LNCaP clone FGC (cell line): Measurements from ENCODE around the gene CIAO2A.
A peak's percentile ranks its signal among the peaks of the same experiment; 100 is the strongest.

Source experiments
- DNase-seq: peaks from one replicate; pipeline ENCODE4 v3.0.0-alpha.2; 2011; ENCODE audit warnings: low read depth
- H3K4me3 ChIP-seq: 2 replicates; pipeline ENCODE4 v1.5.1; 2011; ENCODE audit warnings: mild to moderate bottlenecking, low read depth, low read length, control low read depth
- CTCF ChIP-seq: IDR thresholded peaks from 2 replicates; pipeline ENCODE4 v1.5.1; 2012; ENCODE audit warnings: mild to moderate bottlenecking; ENCODE audit not compliant: control insufficient read depth, insufficient read depth; ENCODE audit errors: extremely low read depth

The CIAO2A gene

GRCh38 chr15:64071931-64072765 is 21.5 kb downstream of the CIAO2A start:
- TF ChIP-seq CTCF: no peak
- DNase-seq: no peak

DNA sequence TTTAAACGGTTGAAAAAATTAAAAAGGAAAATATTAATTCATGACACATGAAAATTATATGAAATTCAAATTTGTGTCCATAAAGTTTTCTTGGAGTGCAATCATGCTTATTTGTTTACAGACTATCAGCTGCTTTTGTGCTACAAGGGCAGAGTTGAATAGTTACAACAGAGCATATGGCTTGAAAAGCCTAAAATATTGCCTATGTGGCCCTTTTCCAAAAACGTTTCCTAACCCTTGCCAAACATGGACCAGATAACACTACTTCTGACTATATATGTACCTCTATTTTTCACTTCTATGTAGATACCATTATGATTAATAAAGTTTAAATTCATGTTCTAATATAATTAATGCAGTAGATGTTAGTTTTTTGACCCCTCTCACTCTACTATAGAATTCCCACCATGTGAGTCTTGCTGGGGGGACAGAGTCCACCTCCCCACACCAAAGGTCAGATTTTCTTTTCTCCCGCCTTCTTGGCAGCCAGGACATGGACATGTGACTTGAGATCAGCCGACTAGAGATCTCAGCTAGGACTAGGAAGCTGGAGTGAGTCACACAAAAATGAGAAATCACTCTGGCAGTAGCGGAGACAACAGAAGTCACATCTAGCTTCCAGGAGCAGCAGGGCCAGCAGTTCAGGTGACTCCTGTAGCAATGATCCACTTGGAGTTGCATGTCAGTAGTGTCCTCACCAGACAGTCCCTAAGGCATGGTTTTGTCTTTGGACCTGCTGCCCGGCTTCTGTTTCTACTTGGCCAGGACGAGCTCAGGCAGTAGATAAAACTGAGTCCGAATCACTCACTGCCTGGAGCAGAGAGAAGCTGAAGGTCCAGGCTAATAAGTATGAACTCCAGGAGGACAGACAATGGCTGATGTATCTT is 22.4 kb downstream of the CIAO2A start:
- no peak for DNase-seq
- no peak for TF ChIP-seq CTCF
- no peak overlapping the region for H3K4me3 ChIP-seq

More at GRCh38 chr15:64071931-64072765, 21.5 kb downstream of the CIAO2A start:
- H3K4me3 ChIP-seq: peak overlapping the region; percentile 21; the same call in 1 of the 2 replicates

GRCh38 chr15:64070106-64070505 is 23.5 kb downstream of the CIAO2A start:
- no peak for TF ChIP-seq CTCF

GRCh38 chr15:64068133-64068532 is 25.5 kb downstream of the CIAO2A start:
- H3K4me3 ChIP-seq: no peak overlapping the region
- no peak for DNase-seq
- no peak for TF ChIP-seq CTCF

More at GRCh38 chr15:64070106-64070505, 23.5 kb downstream of the CIAO2A start:
- no peak for DNase-seq
- no peak overlapping the region for H3K4me3 ChIP-seq

- peak; percentile 78 for TF ChIP-seq CTCF
- no peak overlapping the region for H3K4me3 ChIP-seq
- DNase-seq: no peak
Observed at GRCh38 chr15:64067564-64068030, 26.0 kb downstream of the CIAO2A start.

- DNase-seq: no peak
- TF ChIP-seq CTCF: no peak
Observed at GRCh38 chr15:64066451-64066850, 27.2 kb downstream of the CIAO2A start.

More at GRCh38 chr15:64066451-64066850, 27.2 kb downstream of the CIAO2A start:
- H3K4me3 ChIP-seq: no peak overlapping the region
